ENCODE measurements around the gene FKBP4. TPM values are rescaled to one million over a fixed set of nuclear protein-coding genes. Genes with fewer than 3 reads are reported as not detected.

The FKBP4 gene
- polyA plus RNA-seq, 1 experiment, result 34.1 TPM

GRCh38 chr12:2751686-2752085 is 43.1 kb upstream of the FKBP4 start:
- no peak for DNase-seq (ENCODE audit: low read depth, low spot score)
- H3K27ac ChIP-seq (ENCODE audit: low read depth, low read length), result no peak overlapping the region
- ChIA-PET POLR2A (no interaction called here), CTCF (interaction anchor here (0.9 kb wide), 1 partner anchor 33 kb away, joined by 3 read pairs; no protein-coding TSS in a partner anchor)
- H3K27me3 ChIP-seq (ENCODE audit: control insufficient read depth, insufficient read depth, low read length), result peaks cover 20% of the 10 kb centered on the region
- no peaks in the 10 kb centered on the region; the same call in 1 of the 2 replicates for H3K9me3 ChIP-seq (ENCODE audit: control insufficient read depth, insufficient read depth, low read length)
- TF ChIP-seq CTCF (IDR thresholded peaks at IDR 0.05; ENCODE audit: low read depth, low read length), result no peak
- no peak overlapping the region for H3K4me3 ChIP-seq (ENCODE audit: low read depth, low read length)

- ChIA-PET CTCF (no interaction called here), POLR2A (interaction anchor here (0.5 kb wide), 1 partner anchor 167 kb away, joined by 3 read pairs; no protein-coding TSS in a partner anchor)
- peak; percentile 13 for DNase-seq (ENCODE audit: low read depth, low spot score)
- Histone ChIP-seq H3K9me3 (ENCODE audit: control insufficient read depth, insufficient read depth, low read length) (no peaks in the 10 kb centered on the region; the same call in 1 of the 2 replicates), H3K27ac (ENCODE audit: low read depth, low read length) (no peak overlapping the region), H3K27me3 (ENCODE audit: control insufficient read depth, insufficient read depth, low read length) (peaks cover 20% of the 10 kb centered on the region), H3K4me3 (ENCODE audit: low read depth, low read length) (no peak overlapping the region)
- no peak for TF ChIP-seq CTCF (IDR thresholded peaks at IDR 0.05; ENCODE audit: low read depth, low read length)
Observed at GRCh38 chr12:2752676-2753371, 41.9 kb upstream of the FKBP4 start.

GRCh38 chr12:2753536-2753935 is 41.2 kb upstream of the FKBP4 start:
- ChIA-PET CTCF (no interaction called here), POLR2A (no interaction called here)
- DNase-seq (ENCODE audit: low read depth, low spot score), result no peak
- H3K4me3 ChIP-seq (ENCODE audit: low read depth, low read length), result no peak overlapping the region
- H3K27me3 ChIP-seq (ENCODE audit: control insufficient read depth, insufficient read depth, low read length), result peaks cover 20% of the 10 kb centered on the region
- H3K27ac ChIP-seq (ENCODE audit: low read depth, low read length), result no peak overlapping the region
- no peak for TF ChIP-seq CTCF (IDR thresholded peaks at IDR 0.05; ENCODE audit: low read depth, low read length)
- no peaks in the 10 kb centered on the region; the same call in 1 of the 2 replicates for H3K9me3 ChIP-seq (ENCODE audit: control insufficient read depth, insufficient read depth, low read length)

- Histone ChIP-seq H3K4me3 (ENCODE audit: low read depth, low read length) (no peak overlapping the region), H3K27me3 (ENCODE audit: control insufficient read depth, insufficient read depth, low read length) (peaks cover 21% of the 10 kb centered on the region), H3K9me3 (ENCODE audit: control insufficient read depth, insufficient read depth, low read length) (no peaks in the 10 kb centered on the region; the same call in 1 of the 2 replicates), H3K27ac (ENCODE audit: low read depth, low read length) (no peak overlapping the region)
- no peak for TF ChIP-seq CTCF (IDR thresholded peaks at IDR 0.05; ENCODE audit: low read depth, low read length)
- CTCF ChIA-PET, result no interaction called here
- POLR2A ChIA-PET, result no interaction called here
- DNase-seq (ENCODE audit: low read depth, low spot score), result no peak
Observed at GRCh38 chr12:2754208-2754607, 40.6 kb upstream of the FKBP4 start.

- H3K4me3 ChIP-seq (ENCODE audit: low read depth, low read length), result no peak overlapping the region
- DNase-seq (ENCODE audit: low read depth, low spot score), result no peak
- no peak overlapping the region for H3K27ac ChIP-seq (ENCODE audit: low read depth, low read length)
- no peaks in the 10 kb centered on the region; the same call in 1 of the 2 replicates for H3K9me3 ChIP-seq (ENCODE audit: control insufficient read depth, insufficient read depth, low read length)
- peaks cover 25% of the 10 kb centered on the region for H3K27me3 ChIP-seq (ENCODE audit: control insufficient read depth, insufficient read depth, low read length)
- ChIA-PET CTCF (no interaction called here), POLR2A (no interaction called here)
- no peak for TF ChIP-seq CTCF (IDR thresholded peaks at IDR 0.05; ENCODE audit: low read depth, low read length)
Observed at GRCh38 chr12:2756756-2757155, 38.0 kb upstream of the FKBP4 start.

Measured in AG04450 (cell line).